KOPT-K1 (cell line): Measurements from ENCODE around the gene C6orf47.

Experiments
- H3K27ac ChIP-seq: fragments of 200-600 bp; sonication (generic); 2 replicates; pipeline ENCODE4 v1.5.1; 2016; ENCODE audit warnings: antibody characterized with exemption, mild to moderate bottlenecking, low read depth, low read length; ENCODE audit not compliant: poor library complexity, severe bottlenecking
- H3K36me3 ChIP-seq: fragments of 200-600 bp; sonication (generic); 2 replicates; pipeline ENCODE4 v1.5.1; 2017; ENCODE audit warnings: antibody characterized with exemption, mild to moderate bottlenecking, low read length, moderate library complexity; ENCODE audit not compliant: insufficient read depth
- H3K9me3 ChIP-seq: fragments of 200-600 bp; sonication (generic); 2 replicates; pipeline ENCODE4 v1.5.1; 2017; ENCODE audit warnings: antibody characterized with exemption, low read length, mild to moderate bottlenecking; ENCODE audit not compliant: insufficient read depth, poor library complexity, severe bottlenecking

C6orf47 gene

DNA sequence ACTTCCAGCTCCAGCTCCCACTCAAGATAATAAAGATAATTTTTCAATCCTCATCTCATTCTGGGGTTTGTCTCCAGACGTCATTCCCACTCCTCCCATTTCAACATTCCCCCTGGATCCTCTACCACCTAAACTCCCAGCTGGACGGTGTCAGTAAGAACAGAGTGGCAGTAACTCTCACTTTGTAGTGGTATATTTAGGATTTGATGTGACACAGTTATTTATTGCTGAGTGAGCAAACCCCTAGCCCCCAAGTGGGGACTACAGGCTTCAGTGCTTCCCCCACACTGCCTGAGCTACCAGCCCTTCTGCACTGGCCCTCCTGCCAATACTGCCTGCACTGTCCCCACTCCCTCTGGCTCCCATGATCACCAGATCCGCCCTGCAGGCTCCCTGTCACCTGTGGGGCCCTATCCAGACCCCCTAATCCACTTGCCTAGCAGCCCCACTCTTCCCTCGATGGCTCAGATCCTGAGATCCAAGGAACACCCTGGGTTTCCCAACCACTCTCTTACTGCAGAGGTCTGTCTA lies 2.4 kb downstream of the C6orf47 start:
- no peak overlapping the region for H3K27ac ChIP-seq
- no peaks in the 10 kb centered on the region for H3K9me3 ChIP-seq
- H3K36me3 ChIP-seq: peaks cover 60% of the 10 kb centered on the region

DNA sequence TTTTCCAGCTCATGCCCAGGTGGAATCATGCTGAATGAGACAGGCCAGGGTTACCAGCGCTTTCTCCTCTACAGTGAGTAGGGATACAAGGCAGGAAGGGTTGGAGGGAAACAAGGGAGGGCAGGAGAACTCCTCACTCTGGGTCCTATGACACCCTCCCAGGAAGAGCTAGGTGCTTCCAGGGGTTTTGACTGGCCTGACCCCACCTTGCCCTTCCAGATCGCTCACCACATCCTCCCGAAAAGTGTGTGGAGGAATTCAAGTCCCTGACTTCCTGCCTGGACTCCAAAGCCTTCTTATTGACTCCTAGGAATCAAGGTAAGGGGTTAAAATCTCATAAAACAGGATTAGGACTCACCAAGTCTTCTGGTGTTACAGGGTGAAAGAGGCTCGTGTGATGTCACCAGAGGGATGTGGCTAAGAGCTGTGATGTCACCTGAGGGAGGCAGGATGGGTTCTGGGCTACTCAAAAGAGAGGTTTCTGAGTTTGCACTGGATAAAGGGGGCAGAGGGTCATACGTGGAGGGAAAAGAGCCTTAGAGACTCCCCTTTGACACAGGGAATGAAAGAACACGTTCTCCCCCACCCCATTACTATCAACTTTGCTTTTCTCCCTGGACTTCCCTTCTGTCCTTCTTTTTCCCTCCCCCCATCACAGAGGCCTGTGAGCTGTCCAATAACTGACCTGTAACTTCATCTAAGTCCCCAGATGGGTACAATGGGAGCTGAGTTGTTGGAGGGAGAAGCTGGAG lies 3.0 kb downstream of the C6orf47 start:
- Histone ChIP-seq H3K9me3 (no peaks in the 10 kb centered on the region), H3K36me3 (peaks cover 54% of the 10 kb centered on the region), H3K27ac (no peak overlapping the region)

DNA sequence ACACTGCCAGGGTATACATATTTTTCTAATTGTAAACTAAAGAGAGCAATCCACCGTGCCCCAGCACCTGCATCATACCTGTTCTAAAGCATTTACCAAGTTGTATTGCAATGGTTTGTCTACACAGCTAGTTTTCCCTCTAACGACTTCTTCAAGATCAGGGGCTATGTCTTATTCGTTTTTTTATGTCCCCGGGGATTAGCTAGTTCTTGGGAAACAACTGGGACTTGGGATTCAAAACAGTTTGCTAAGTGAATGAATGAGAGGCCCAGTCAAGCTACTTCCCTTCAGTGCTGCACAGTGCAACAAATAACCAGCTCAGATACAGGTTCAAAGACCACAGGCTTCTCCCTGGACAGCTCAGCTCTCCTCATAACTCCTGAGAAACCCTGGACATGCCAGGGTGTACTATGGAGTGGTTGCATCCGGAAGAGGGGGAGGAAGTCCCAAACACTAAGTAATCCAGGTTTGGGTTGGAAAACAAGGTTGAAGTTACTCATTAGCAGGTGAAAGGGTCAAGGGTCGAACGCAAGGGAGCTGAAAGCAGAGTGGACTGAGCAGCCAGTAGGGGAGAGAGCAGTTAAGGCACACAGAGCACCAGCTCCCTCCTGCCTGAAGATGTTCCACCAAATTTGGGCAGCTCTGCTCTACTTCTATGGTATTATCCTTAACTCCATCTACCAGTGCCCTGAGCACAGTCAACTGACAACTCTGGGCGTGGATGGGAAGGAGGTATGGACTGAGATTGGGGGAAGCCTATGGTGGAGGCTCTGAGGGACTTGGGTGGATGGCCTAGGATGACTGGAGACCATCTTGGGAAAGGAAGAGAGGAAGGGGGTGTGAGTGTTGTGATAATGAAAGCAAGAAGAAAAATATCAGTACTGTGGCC lies 5.0 kb downstream of the C6orf47 start, which contains the start of gene APOM:
TSS of gene APOM (plus strand) at position 546 of the 889 bp plus-strand sequence. CDS start at position 619, 73 bp downstream.
- Histone ChIP-seq H3K9me3 (no peaks in the 10 kb centered on the region), H3K27ac (no peak within 1 kb of the TSS), H3K36me3 (peaks cover 46% of the 10 kb centered on the region)

DNA sequence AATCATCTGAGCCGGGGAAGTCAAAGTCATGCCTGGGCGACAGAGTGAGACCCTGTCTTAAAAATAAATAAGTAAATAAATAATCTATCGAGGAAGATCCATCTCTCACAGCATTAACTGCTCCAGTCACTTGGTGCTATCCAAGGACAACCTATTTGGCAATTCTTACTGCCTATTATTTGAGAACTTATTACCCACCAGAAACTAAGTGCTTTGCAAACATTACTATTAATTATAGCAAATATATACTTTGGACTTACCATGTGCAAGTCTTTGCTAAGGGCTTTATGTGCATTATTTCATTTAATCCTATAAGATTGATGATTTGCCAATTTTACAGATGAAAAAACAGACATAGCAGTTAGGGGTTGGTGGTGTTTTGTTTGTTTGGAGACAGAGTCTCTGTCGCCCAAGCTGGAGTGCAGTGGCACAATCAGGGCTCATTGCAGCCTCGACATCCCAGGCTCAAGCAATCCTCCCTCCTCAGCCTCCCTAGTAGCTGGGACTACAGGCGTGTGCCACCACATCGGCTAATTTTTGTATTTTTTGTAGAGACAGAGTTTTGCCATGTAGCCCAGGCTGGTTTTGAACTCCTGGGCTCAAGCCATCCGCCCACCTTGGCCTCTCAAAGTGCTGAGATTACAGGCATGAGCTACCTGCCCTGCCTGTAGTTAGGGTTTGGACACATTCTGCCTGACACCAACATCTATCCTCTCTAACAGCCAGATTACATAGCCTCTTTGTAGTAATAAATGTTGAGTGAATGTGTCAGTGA lies 5.8 kb downstream of the C6orf47 start:
- peaks cover 54% of the 10 kb centered on the region for H3K36me3 ChIP-seq
- no peak overlapping the region for H3K27ac ChIP-seq
- no peaks in the 10 kb centered on the region for H3K9me3 ChIP-seq

DNA sequence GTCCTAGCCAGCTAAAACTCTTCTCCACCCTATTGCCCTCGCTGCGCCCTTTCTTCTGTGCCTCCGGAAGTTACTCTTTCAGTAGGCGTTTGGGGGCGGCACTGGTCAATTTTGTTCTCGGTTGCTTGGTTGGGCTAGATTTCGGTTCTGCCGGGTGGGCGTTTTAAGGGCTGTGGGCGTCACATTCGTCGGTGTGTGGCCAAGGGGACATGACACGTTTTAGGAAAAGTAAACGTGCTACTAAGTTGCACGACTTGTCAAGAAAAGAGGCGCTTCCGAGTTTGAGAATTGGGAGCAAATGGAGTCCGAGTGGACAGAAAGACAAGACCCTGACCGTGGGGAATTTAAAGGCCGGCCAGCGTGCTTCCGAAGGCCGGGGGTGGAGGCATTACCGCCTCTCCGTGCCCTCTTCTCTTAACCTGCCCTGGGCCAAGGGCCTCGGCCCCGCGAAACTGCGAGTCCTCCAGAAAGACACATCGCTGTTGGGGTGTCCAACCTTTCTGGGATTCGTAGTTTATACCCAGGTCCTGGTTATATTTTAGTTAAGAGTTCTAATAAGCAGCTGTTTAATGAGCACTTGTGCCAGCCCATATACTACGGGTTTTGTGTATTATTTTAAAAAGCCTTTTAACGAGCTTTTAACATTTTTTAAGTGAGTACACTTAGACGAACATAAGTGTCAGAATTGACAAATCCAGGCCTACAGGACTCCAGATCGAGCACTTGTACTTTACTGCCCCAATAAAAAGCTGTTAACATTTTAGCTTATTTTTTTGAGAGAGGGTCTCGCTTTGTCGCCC lies 7.5 kb downstream of the C6orf47 start:
- Histone ChIP-seq H3K9me3 (no peaks in the 10 kb centered on the region), H3K36me3 (peaks cover 59% of the 10 kb centered on the region), H3K27ac (peak overlapping the region; percentile 94)

DNA sequence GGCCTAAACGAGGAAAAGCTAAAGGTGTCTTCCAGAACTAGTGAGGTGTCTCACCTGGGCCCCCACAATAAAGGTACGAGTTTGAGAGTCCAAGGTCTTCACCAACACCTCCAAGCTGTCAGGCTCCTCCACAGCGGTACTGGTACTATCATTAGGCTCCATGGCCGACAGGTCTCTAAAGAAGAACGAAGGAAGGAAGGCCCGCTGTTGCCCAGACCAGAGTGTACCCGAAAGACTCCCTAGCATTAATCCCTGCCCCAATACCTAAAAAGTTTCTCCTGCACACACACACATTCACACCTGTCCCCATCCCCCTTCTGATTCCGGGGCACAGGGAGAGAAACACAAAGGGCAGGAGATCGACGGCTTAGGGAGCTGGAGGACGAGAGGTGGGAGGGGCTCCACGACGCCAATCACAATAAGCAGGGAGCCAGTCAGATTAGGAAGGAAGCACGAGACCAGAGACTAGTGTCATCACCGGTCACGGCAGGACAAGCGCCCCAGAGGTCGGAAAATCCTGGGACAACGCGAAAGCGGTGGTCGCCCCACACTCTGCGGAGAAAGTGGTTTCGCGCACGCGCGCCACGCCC lies 8.9 kb downstream of the C6orf47 start:
- no peaks in the 10 kb centered on the region for H3K9me3 ChIP-seq
- H3K27ac ChIP-seq: peak overlapping the region; percentile 94
- H3K36me3 ChIP-seq: peaks cover 58% of the 10 kb centered on the region

DNA sequence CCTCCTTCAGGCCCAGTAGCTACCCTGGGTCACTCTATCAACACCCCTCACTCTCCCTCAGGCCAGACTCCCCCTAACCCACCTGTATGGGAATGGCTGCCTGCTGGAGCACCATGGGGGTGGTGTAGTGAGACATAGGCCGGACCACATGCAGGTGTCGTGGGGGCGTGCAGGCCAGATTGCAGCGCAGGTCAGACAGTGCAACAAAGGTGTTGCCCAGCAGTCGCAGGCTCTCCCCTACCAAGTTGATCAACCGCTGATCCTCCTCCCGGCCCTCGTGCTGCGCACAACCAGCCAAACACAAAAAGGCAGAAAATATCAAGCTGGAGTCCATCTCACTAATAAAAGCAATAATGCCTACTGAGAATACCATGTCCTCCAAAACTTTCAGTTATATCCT lies 15.3 kb downstream of the C6orf47 start:
- H3K27ac ChIP-seq: no peak overlapping the region
- H3K9me3 ChIP-seq: no peaks in the 10 kb centered on the region
- H3K36me3 ChIP-seq: peaks cover 98% of the 10 kb centered on the region

DNA sequence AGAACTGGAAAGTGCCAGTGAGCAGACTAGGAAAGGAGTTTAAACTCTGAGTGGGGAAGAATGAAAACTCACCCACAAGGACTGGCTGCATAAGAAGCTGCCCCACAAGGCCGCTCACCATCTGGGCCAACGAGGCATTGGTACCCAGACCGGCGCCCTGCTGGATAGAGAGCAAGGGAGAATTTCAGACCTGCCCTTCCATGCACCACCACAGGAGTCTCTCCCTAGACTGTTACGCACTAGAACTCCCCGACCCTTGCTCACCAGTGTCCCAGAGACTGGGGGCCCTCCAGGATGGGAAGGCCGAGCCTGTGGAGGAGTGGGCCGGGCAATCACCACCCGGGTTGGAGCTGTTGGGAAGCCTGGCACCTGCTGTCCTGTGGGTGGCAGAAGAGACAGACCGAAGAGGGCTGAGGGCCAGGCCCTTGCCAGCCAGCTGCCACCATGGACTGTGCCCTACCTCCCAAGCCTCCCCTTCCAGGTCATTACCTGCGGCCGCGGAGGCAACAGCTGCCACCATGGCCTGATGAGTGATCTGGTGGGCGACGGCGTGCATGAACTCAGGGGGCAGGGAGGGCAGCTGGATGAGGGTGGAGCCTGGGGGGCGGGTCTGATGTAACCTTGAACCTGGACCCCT lies 16.6 kb downstream of the C6orf47 start:
- Histone ChIP-seq H3K36me3 (peaks cover 98% of the 10 kb centered on the region), H3K9me3 (no peaks in the 10 kb centered on the region), H3K27ac (no peak overlapping the region)

DNA sequence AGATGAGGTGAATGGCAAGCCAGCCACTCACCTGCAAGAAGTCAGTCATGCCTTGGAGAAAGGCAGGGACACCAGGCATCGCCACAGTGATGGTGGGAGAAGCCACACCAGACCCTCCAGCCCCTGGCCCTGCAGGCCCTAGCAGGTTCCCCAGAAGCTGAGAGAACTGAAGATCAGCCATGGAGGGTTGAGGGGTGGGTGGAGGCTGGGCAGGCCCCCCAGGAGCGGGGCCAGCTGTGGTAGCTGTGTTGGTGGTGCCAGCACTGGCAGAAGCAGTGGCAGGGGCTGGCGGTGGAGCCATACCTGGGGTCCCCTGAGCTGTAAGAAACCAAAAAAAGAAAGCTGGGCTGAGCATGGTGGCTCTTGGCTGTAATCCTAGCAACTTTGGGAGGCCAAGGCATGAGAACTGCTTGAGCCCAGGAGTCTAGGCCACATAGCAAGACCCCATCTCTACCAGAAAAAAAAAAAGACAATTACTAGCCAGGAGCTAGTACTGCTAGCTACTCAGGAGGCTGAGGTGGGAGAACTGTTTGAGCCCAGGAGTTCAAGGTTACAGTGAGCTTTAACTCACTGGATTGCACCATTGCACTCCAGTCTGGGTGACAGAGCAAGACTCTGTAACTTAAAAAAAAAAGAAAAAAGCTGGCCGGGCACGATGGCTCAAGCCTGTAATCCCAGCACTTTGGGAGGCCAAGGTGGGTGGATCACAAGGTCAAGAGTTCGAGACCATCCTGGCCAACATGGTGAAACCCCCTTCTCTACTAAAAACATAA lies 17.6 kb downstream of the C6orf47 start:
- no peak overlapping the region for H3K27ac ChIP-seq
- H3K36me3 ChIP-seq: peaks cover 98% of the 10 kb centered on the region
- no peaks in the 10 kb centered on the region for H3K9me3 ChIP-seq

DNA sequence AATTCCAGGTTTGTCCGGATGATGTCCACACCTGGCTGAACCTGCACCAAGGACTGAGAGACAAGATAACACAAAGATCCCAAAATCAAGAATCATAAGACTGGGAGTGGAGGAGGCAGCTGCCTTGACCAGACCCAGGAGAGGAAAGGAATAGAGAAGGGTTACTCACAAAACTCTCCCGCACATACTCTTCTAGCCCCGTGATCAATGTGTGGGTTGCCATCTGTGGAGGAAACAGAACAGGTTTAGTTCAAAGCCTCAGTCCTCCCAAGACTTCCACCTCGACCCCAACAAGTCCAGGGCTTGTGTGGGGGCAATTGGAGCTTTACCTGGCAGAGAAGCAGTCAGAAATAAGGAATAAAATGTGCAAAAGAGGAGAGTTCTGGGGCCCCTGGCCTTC lies 19.2 kb downstream of the C6orf47 start:
- H3K9me3 ChIP-seq: no peaks in the 10 kb centered on the region
- peaks cover 100% of the 10 kb centered on the region for H3K36me3 ChIP-seq
- no peak overlapping the region for H3K27ac ChIP-seq

DNA sequence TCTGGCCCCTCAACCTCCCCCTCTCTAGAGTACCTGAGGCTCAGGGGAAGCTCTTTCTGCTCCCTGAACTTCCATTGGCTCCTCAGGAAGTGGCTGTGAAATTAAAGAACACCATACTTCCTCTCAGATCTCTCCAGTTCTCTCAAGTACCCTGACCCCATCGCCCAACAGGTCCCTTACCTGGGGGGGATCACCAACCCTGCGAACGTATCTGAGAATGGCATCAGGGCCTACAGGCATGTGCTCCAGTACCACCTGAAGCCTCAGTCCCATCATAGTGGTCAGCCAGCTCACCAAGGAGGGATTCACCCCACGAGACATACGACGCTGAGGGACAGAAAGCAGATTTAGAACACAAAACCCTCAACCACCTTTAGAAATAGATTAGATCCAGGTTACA lies 20.0 kb downstream of the C6orf47 start:
- Histone ChIP-seq H3K27ac (no peak overlapping the region), H3K36me3 (peaks cover 100% of the 10 kb centered on the region), H3K9me3 (no peaks in the 10 kb centered on the region)

DNA sequence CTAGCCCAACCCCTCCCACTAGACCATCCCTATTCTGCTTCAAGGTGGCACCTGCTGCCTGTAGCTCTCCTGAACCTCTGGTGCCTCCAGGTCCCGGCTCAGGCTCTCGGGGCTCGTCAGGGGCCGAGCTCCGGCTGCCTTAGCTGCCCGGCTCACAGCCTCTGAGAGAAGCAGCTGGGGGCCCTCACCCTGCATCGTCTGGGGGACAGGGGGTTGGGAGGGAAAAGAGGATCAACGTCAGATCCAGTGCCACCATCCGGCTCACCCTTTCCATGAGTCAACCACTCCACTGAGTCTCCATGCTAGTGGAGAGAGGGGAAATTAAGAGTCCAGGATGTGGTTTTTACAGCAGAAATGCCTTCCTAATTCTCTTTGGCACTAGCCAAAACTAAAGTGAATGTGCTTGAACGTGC lies 21.1 kb downstream of the C6orf47 start:
- Histone ChIP-seq H3K27ac (no peak overlapping the region), H3K36me3 (peaks cover 100% of the 10 kb centered on the region), H3K9me3 (no peaks in the 10 kb centered on the region)

DNA sequence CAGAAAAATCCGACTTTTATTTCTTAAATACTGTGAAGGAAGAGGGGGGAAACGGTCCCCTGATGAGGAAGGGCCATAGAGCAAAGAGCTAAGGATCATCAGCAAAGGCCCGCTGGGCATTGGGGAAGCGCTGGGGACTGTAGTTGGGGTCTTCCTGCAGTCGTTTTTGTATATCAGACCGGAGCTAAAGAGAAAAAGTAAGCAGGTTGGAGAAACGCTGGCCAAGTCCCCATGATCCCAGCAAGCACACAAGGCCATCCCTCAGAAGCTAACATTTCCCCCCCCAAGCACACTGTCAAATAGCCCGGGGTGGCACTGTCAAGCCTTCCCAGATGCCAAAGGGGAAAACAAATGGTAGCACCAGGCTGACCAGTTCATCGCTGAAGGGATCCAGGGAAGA lies 21.5 kb downstream of the C6orf47 start:
- no peak overlapping the region for H3K27ac ChIP-seq
- H3K9me3 ChIP-seq: no peaks in the 10 kb centered on the region
- peaks cover 100% of the 10 kb centered on the region for H3K36me3 ChIP-seq
